ENCODE results near the gene KCTD1. TPM values are rescaled to one million over a fixed set of nuclear protein-coding genes. Genes with fewer than 3 reads are reported as not detected.

The KCTD1 gene
- total RNA-seq, 1 experiment from 2014 or later, result 20.5 TPM

DNA sequence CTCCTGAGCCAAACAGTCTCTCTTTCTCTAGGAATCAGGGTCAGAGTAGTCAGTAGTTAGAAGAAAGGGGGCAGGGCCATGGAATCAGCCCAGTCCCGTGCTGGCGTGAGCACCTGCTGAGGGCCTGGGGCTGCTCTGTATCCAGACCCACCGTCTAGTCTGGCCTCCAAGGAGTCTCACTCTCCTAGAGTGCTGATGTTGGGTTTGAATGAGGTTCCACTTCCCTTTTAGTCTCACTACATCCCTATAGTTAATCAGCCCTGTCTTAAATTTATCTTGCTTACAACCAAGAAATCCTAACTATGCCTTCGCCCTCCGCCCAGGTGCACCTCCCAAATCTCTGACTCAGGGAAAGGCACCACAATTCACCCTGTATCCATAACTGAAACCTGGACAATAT is 13.4 kb upstream of the KCTD1 start:
- Histone ChIP-seq H3K36me3 (ENCODE audit: low read depth) (no peaks in the 10 kb centered on the region), H3F3A (ENCODE audit: insufficient read depth, low read depth) (peaks cover 3% of the 10 kb centered on the region; the same call in 1 of the 2 replicates), H3K4me1 (replicated peaks; ENCODE audit: insufficient read depth) (peaks cover 18% of the 10 kb centered on the region), H4K20me1 (ENCODE audit: insufficient read depth) (no peaks in the 10 kb centered on the region), H3K27ac (no peak overlapping the region), H3K9me3 (ENCODE audit: insufficient read depth, low read depth) (no peaks in the 10 kb centered on the region), H3K79me2 (ENCODE audit: low read depth) (no peaks in the 10 kb centered on the region), H3K4me2 (no peak overlapping the region), H2AFZ (no peak overlapping the region), H3K27me3 (ENCODE audit: insufficient read depth, low read depth) (no peaks in the 10 kb centered on the region), H3K9me2 (ENCODE audit: insufficient read depth) (no peaks in the 10 kb centered on the region), H3K4me3 (no peak overlapping the region)
- TF ChIP-seq, protein P1, sequence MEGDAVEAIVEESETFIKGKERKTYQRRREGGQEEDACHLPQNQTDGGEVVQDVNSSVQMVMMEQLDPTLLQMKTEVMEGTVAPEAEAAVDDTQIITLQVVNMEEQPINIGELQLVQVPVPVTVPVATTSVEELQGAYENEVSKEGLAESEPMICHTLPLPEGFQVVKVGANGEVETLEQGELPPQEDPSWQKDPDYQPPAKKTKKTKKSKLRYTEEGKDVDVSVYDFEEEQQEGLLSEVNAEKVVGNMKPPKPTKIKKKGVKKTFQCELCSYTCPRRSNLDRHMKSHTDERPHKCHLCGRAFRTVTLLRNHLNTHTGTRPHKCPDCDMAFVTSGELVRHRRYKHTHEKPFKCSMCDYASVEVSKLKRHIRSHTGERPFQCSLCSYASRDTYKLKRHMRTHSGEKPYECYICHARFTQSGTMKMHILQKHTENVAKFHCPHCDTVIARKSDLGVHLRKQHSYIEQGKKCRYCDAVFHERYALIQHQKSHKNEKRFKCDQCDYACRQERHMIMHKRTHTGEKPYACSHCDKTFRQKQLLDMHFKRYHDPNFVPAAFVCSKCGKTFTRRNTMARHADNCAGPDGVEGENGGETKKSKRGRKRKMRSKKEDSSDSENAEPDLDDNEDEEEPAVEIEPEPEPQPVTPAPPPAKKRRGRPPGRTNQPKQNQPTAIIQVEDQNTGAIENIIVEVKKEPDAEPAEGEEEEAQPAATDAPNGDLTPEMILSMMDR (conservative IDR thresholded peaks at IDR 0.05), result no peak
- TF ChIP-seq EZH2 (IDR thresholded peaks at IDR 0.05; ENCODE audit: low read depth), result no peak
- no TSS peak for BruUV-seq (replicated peaks)
- DNase-seq, result no peak
- CTCF ChIA-PET, result no interaction called here
- POLR2A ChIA-PET (ENCODE audit: unreplicated experiment), result no interaction called here
- intact Hi-C loops (cut with micrococcal nuclease; ENCODE audit: unreplicated experiment), result no loop called here

DNA sequence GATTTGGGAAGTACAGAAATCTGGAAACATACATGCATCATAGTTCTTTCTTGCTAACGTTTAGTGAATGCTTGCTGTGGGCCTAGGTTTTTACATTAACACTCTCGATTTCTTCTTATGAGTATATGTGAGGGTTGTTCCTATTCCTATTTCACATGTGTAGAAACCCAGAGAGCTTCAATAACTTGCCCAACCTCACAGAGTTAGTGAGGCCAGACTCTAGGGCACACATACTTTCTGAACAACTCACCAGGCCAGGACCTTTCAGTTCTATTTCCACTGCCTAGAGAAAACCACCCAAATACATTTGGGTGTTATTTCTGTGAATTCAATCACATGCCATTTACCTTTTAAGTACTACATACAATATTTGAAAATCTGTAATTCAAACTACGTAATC is 8.2 kb upstream of the KCTD1 start:
- Histone ChIP-seq H3K79me2 (ENCODE audit: low read depth) (no peaks in the 10 kb centered on the region), H3K9me2 (ENCODE audit: insufficient read depth) (no peaks in the 10 kb centered on the region), H3K36me3 (ENCODE audit: low read depth) (no peaks in the 10 kb centered on the region), H3K4me2 (peak overlapping the region; percentile 3; the same call in 1 of the 2 replicates), H3K4me1 (replicated peaks; ENCODE audit: insufficient read depth) (peaks cover 19% of the 10 kb centered on the region), H3K27me3 (ENCODE audit: insufficient read depth, low read depth) (no peaks in the 10 kb centered on the region), H3K27ac (peak overlapping the region; percentile 43; the same call in 1 of the 2 replicates), H4K20me1 (ENCODE audit: insufficient read depth) (no peaks in the 10 kb centered on the region), H2AFZ (no peak overlapping the region), H3F3A (ENCODE audit: insufficient read depth, low read depth) (peaks cover 4% of the 10 kb centered on the region; the same call in 1 of the 2 replicates), H3K9me3 (ENCODE audit: insufficient read depth, low read depth) (no peaks in the 10 kb centered on the region), H3K4me3 (no peak overlapping the region)
- peak in 1 of 2 experiments; percentile 52 for DNase-seq
- ChIA-PET CTCF (interaction anchor here (0.6 kb wide), 1 partner anchor 248 kb away, joined by 10 read pairs; no protein-coding TSS in a partner anchor), POLR2A (ENCODE audit: unreplicated experiment) (interaction anchor here (0.6 kb wide), 1 partner anchor 9 kb away, joined by 4 read pairs; no protein-coding TSS in a partner anchor)
- no TSS peak for BruUV-seq (replicated peaks)
- no peak for TF ChIP-seq EZH2 (IDR thresholded peaks at IDR 0.05; ENCODE audit: low read depth)
- TF ChIP-seq, protein P1 (conservative IDR thresholded peaks at IDR 0.05), result no peak
- intact Hi-C loops (cut with micrococcal nuclease; ENCODE audit: unreplicated experiment), result no loop called here

DNA sequence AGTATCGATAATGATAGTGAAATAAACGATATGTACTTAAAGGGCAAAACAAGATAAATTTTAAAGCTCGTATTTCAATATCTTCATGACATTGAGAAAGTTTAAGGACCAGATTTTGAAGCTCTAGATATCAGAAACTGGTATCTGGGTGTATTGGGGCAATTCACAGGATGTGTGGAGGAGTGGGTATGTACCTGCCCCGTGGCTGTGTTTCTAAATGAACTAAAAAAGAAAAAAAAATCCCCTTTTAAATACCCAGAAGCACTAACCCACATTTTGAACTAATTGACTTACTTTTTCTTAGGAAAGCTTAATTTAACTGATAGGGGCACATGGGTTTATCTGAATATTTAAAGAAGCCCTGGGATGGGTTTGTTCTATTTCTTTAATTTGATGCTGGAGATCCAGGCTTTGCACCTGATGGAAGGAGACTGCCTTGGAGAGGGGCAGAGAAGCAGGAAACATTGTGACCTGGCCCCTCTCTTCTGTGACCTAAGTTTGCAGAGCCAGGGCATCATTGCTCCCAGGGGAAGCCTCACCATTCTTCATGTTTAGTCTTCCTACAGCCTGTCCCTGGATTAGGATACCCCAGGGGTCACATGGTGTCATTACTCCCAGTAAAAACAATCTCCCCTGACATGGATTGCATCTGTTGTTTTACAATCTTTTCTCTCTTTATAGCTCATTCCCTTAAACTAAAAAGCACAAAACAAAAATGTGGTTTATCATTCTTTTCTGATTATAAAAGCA is 7.6 kb upstream of the KCTD1 start:
- Histone ChIP-seq H3K27me3 (ENCODE audit: insufficient read depth, low read depth) (no peaks in the 10 kb centered on the region), H3K9me3 (ENCODE audit: insufficient read depth, low read depth) (no peaks in the 10 kb centered on the region), H2AFZ (no peak overlapping the region), H3K4me1 (replicated peaks; ENCODE audit: insufficient read depth) (peaks cover 19% of the 10 kb centered on the region), H3K79me2 (ENCODE audit: low read depth) (no peaks in the 10 kb centered on the region), H3K4me3 (no peak overlapping the region), H3K9me2 (ENCODE audit: insufficient read depth) (no peaks in the 10 kb centered on the region), H3K36me3 (ENCODE audit: low read depth) (no peaks in the 10 kb centered on the region), H3K27ac (0 out of 2 replicates have a peak overlapping the region, but pooled peaks have one; percentile 5), H3K4me2 (peak overlapping the region; percentile 3; the same call in 1 of the 2 replicates), H3F3A (ENCODE audit: insufficient read depth, low read depth) (peaks cover 4% of the 10 kb centered on the region; the same call in 1 of the 2 replicates), H4K20me1 (ENCODE audit: insufficient read depth) (no peaks in the 10 kb centered on the region)
- ChIA-PET POLR2A (ENCODE audit: unreplicated experiment) (interaction anchor here (0.6 kb wide), 1 partner anchor 9 kb away, joined by 4 read pairs; no protein-coding TSS in a partner anchor), CTCF (no interaction called here)
- no peak for DNase-seq
- TF ChIP-seq, protein P1 (conservative IDR thresholded peaks at IDR 0.05), result no peak
- no peak for TF ChIP-seq EZH2 (IDR thresholded peaks at IDR 0.05; ENCODE audit: low read depth)
- intact Hi-C loops (cut with micrococcal nuclease; ENCODE audit: unreplicated experiment), result no loop called here
- no TSS peak for BruUV-seq (replicated peaks)

Data from PC-9 (cell line).